HEK293T (cell line): ENCODE results near the gene CAMKK1.

Experiments
- CTCF ChIA-PET: fragments of 350-600 bp; formaldehyde crosslinking; extraction: SDS; loops from one replicate; lab custom pipeline; 2021; ENCODE audit warnings: antibody characterized with exemption, inconsistent platforms; lab: Yijun Ruan, JAX
- POLR2A ChIA-PET: fragments of 350-600 bp; formaldehyde crosslinking; extraction: SDS; loops from one replicate; lab custom pipeline; 2020; ENCODE audit warnings: antibody characterized with exemption, inconsistent platforms; lab: Yijun Ruan, JAX
- DNase-seq: peaks from one replicate; pipeline ENCODE4 v3.0.0; 2012; ENCODE audit warnings: mixed read lengths; ENCODE audit errors: extremely low spot score
- ARNT ChIP-seq: fragments of 450-650 bp; IDR thresholded peaks from 2 replicates; pipeline ENCODE4 v1.6.1; 2017; ENCODE audit warnings: mild to moderate bottlenecking
- BHLHE40 ChIP-seq: fragments of 450-650 bp; IDR thresholded peaks from 2 replicates; pipeline ENCODE4 v1.6.1; 2016; ENCODE audit warnings: mild to moderate bottlenecking, moderate library complexity, borderline replicate concordance
- CTBP1 ChIP-seq: fragments of 450-650 bp; IDR thresholded peaks from 2 replicates; pipeline ENCODE4 v1.6.1; 2016; ENCODE audit warnings: borderline replicate concordance
- ELF4 ChIP-seq: fragments of 450-650 bp; IDR thresholded peaks from 2 replicates; pipeline ENCODE4 v1.6.1; 2017; ENCODE audit warnings: antibody characterized with exemption
- FOXA1 ChIP-seq: fragments of 450-650 bp; IDR thresholded peaks from 2 replicates; pipeline ENCODE4 v1.6.1; 2016; ENCODE audit warnings: mild to moderate bottlenecking
- FOXK2 ChIP-seq: fragments of 450-650 bp; IDR thresholded peaks from 2 replicates; pipeline ENCODE4 v1.6.1; 2016; ENCODE audit warnings: mild to moderate bottlenecking
- FOXM1 ChIP-seq: fragments of 450-650 bp; IDR thresholded peaks from 2 replicates; pipeline ENCODE4 v1.6.1; 2017; ENCODE audit warnings: mild to moderate bottlenecking, borderline replicate concordance
- HDGF ChIP-seq: fragments of 450-650 bp; IDR thresholded peaks from 2 replicates; pipeline ENCODE4 v1.6.1; 2017; ENCODE audit warnings: antibody characterized with exemption, borderline replicate concordance
- L3MBTL2 ChIP-seq: fragments of 450-650 bp; conservative IDR thresholded peaks from 2 replicates; pipeline ENCODE4 v1.6.1; 2016; ENCODE audit warnings: mild to moderate bottlenecking
- LEF1 ChIP-seq: fragments of 450-650 bp; IDR thresholded peaks from 2 replicates; pipeline ENCODE4 v1.6.1; 2017; ENCODE audit warnings: mild to moderate bottlenecking, borderline replicate concordance
- NFRKB ChIP-seq: fragments of 450-650 bp; IDR thresholded peaks from 2 replicates; pipeline ENCODE4 v1.6.1; 2016; ENCODE audit warnings: mild to moderate bottlenecking, moderate library complexity
- SP1 ChIP-seq: fragments of 450-650 bp; IDR thresholded peaks from 2 replicates; pipeline ENCODE4 v1.6.1; 2017
- SUZ12 ChIP-seq: fragments of 450-650 bp; IDR thresholded peaks from 2 replicates; pipeline ENCODE4 v1.6.1; 2016; ENCODE audit warnings: mild to moderate bottlenecking
- TARDBP ChIP-seq: fragments of 450-650 bp; IDR thresholded peaks from 2 replicates; pipeline ENCODE4 v1.6.1; 2016
- ZNF384 ChIP-seq: fragments of 450-650 bp; IDR thresholded peaks from 2 replicates; pipeline ENCODE4 v1.6.1; 2016
- TF ChIP-seq, protein P1 (sequence below): fragments of 450-650 bp; IDR thresholded peaks from 2 replicates; pipeline ENCODE4 v1.6.1; 2016

The CAMKK1 gene

DNA sequence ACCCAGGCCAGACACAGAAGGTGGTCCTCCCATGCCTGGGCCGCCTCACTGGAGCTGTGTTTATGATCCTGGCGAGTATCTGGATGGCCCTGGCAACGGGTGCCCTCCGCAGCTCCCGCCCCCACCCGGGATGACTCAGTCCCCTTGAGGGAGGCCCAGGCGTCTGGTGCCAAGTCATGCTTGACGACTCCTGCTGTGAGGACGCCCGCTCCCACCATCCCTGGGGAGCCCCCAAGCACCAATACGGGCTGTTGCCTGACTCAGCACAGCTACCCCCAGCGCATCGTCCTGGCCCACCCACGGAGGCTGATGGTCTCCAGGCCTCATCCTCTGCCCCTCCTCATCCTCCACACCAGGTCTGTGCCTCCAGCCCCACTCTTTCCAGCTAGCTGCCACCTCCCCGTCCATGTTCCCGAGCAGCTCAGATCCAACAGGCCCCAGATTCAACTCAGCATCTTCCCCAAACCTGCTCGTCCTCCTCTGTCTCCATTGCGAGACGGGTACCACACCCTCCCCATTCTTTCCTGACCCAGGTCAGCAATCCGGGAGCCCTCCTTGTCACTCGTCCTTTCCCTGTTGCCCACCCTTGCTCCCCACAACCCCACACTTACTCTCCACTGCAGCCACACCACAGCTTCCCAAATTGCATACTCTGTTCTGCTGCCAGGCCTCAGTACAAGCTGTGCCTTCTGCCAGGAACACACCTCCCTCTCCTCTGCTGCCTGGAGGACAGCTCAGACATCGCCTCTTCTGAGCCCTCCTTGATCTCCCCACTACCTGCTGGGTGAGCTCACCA, 2.6 kb downstream of the CAMKK1 start:
- DNase-seq, result no peak
- ChIA-PET POLR2A (interaction anchor here (0.5 to 2.2 kb wide), 7 partner anchors 9 to 253 kb away, joined by 3 to 9 read pairs (median 3); partner anchors contain the start of genes CYB5D2, NCBP3 and ZZEF1), CTCF (interaction anchor here (1.5 to 1.6 kb wide), 2 partner anchors 24 to 44 kb away, joined by 5 to 8 read pairs; partner anchors contain the start of gene NCBP3)
- TF ChIP-seq HDGF (no peak), SP1 (no peak), SUZ12 (no peak), FOXA1 (no peak), LEF1 (no peak), FOXK2 (no peak), L3MBTL2 (no peak), CTBP1 (no peak), ZNF384 (no peak), TARDBP (no peak), ELF4 (no peak), NFRKB (no peak), ARNT (no peak), FOXM1 (no peak), BHLHE40 (no peak)
- TF ChIP-seq, protein P1, sequence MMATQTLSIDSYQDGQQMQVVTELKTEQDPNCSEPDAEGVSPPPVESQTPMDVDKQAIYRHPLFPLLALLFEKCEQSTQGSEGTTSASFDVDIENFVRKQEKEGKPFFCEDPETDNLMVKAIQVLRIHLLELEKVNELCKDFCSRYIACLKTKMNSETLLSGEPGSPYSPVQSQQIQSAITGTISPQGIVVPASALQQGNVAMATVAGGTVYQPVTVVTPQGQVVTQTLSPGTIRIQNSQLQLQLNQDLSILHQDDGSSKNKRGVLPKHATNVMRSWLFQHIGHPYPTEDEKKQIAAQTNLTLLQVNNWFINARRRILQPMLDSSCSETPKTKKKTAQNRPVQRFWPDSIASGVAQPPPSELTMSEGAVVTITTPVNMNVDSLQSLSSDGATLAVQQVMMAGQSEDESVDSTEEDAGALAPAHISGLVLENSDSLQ, result no peak

DNA sequence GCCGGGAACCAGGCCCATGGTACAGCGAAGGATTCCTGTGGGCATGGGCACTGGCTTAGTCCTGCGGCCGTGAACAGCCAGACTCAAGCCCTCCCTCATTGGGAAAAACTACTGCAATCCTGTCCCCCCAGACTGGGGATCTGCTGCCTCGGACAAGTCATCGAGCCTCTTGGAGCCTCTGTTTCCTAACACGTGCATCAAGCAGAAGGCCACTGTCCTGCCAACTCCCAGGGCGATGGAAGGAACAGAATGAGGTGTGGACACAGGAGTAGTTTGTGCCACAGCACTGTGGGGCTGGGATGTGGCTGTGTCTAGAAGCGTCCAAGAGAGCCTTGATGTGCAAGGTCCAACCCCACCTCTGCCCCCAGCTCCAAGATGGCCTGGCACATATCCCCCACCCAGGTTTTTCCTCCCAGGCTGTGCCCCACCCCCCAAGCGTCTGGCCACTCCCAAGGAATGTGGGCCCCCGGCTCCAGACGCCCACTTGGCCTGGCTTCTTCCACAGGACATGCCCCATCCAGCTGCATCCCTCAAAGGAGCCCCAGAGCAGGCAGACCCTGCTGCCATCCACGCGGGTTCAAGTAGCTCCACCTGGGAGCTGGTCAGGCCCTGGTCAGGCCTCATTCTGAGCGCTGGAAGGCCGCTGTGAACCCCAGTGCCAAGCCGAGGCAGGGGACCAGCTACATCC, 3.4 kb downstream of the CAMKK1 start:
- no peak for DNase-seq
- no peak for TF ChIP-seq FOXM1
- TF ChIP-seq SP1, result no peak
- no peak for TF ChIP-seq FOXA1
- no peak for TF ChIP-seq CTBP1
- TF ChIP-seq FOXK2, result no peak
- TF ChIP-seq NFRKB, result no peak
- TF ChIP-seq, protein P1, result no peak
- TF ChIP-seq L3MBTL2, result no peak
- no peak for TF ChIP-seq HDGF
- no peak for TF ChIP-seq SUZ12
- no peak for TF ChIP-seq BHLHE40
- no peak for TF ChIP-seq ELF4
- ChIA-PET POLR2A (interaction anchor here (0.5 to 2.2 kb wide), 7 partner anchors 8 to 254 kb away, joined by 3 to 9 read pairs (median 3); partner anchors contain the start of genes CYB5D2, NCBP3 and ZZEF1), CTCF (interaction anchor here (1.5 to 1.6 kb wide), 2 partner anchors 25 to 43 kb away, joined by 5 to 8 read pairs; partner anchors contain the start of gene NCBP3)

DNA sequence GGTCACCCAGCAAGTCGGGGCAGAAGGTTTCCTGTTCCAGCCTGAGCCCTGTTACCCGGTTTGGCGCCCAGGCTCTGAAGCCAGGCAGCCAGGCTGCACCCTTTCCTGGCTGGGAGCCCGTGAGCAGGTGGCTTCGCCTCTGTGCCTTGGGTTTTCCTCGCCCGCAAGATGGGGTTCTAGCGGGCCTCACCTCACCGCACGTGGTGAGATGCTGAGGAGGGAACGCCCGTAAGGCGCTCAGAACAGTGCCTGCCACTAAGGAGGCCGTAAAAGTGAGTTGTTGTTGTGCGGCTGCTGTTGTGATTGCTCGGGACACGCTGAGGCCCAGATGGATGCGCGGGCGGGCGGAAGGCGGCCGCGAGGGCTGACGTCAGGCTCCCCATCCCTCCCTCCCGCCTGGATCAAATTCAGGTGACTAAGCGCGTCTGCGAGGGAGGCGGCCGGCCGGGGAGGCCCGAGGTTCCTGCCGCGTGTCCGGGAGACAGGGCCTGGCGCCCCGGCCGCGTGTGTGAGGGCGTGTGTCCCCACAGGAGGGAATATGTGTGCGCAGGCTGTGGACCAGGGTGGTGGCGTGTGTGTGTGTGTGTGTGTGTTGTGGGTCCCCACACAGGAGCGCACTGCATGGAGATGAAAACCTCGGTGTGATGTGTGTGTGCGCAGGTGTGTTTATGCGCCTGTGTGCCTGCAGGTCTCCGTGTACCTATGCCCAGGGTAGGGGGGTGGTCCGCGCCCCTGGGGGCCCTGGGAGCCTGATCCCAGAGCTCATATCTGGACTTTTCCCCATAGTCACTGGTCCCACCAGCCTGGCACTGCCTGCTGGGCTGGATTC, 4.3 kb downstream of the CAMKK1 start:
- peak; percentile 77 for DNase-seq
- TF ChIP-seq ARNT, result no peak
- TF ChIP-seq HDGF, result peak; percentile 84; the same call in 1 of the 2 replicates
- peak; percentile 91 for TF ChIP-seq L3MBTL2
- no peak for TF ChIP-seq ZNF384
- TF ChIP-seq SUZ12, result no peak
- no peak for TF ChIP-seq ELF4
- TF ChIP-seq, protein P1, result peak; percentile 85
- TF ChIP-seq NFRKB, result no peak
- TF ChIP-seq BHLHE40, result no peak
- no peak for TF ChIP-seq FOXK2
- ChIA-PET POLR2A (interaction anchor here (2.2 kb wide), 1 partner anchor 43 kb away, joined by 8 read pairs; the partner anchor contains the start of gene NCBP3), CTCF (no interaction called here)

DNA sequence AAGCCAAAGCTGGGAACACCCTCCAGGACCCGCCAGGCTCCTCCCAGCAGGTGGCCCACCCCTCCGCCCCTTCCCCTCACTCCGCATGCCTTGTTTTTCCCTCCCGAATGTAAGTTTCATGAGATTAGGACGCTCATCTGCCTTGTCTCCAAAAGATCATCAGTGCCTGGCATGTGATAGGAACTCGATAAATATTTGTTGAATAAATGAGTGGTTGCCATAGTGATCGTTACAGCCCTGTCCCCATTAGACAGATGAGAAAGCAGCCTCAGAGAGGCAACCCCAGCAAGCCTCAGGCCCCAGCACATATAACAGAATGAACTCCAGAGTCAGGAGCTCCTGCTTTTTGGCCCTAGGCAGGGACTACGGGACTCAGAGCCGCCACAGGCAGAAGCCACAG, 5.0 kb downstream of the CAMKK1 start:
- POLR2A ChIA-PET, result no interaction called here
- DNase-seq, result no peak
- CTCF ChIA-PET, result no interaction called here

More for the DNA sequence above, 5.0 kb downstream of the CAMKK1 start:
- TF ChIP-seq TARDBP (no peak), SP1 (no peak), FOXA1 (no peak), BHLHE40 (no peak), ARNT (no peak), FOXK2 (no peak), FOXM1 (no peak), ZNF384 (no peak), CTBP1 (no peak), LEF1 (no peak), L3MBTL2 (no peak), SUZ12 (no peak), NFRKB (no peak), ELF4 (no peak), HDGF (no peak)
- TF ChIP-seq, protein P1, result no peak
